Omental fat pad (tissue), 4 donors: ENCODE data around the gene NRG2. TPM values are rescaled to one million over a fixed set of nuclear protein-coding genes. Genes with fewer than 3 reads are reported as not detected.

Experiments used
- ATAC-seq: fragments of 150-250 bp; one replicate; pipeline ENCODE4 v1.9.1; 2016; ENCODE audit warnings: mild to moderate bottlenecking, moderate library complexity; ENCODE audit not compliant: low FRiP score
- DNase-seq: peaks from one replicate; pipeline ENCODE4 v3.0.0-alpha.2; 2019; ENCODE audit warnings: low spot score
- CTCF ChIP-seq, 3 donors: fragments of 450-650 bp; IDR thresholded peaks; one replicate each; pipeline ENCODE4 v1.5.1; 2016 to 2017; ENCODE audit warnings: antibody characterized with exemption in 3 of 3, mild to moderate bottlenecking in 3 of 3, moderate library complexity in 2 of 3
- total RNA-seq, 4 donors: library from RNA; depleted of rRNA; stranded (reverse); fragments of >200 nt; gene quantifications; one replicate each; pipeline ENCODE4 v1.1.0, GENCODE V29; 2016

Gene NRG2
- total RNA-seq, 4 donors from 2014 or later = 2.3 to 16.9 (median 5.9) TPM

DNA sequence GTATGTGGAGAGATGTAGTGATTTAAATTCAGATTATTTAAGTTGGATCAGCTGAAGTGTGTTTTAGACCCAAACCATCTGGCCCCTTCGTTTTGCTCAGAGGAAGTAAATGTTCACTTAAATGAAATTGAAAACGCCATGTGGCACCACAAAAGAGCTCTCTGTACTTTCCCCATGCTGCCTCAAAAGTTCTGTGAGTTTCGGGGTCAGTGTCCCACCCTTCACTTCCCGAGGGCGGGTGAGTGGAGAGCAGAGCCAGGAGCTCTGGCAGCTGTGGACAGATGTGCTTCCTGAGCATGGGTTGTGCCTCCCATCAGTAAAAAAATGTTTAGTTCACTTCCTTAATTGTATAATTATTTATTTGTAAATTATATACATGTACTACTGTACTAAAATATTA, 199.1 kb downstream of the NRG2 start:
- DNase-seq = no peak
- no peak for TF ChIP-seq CTCF (IDR thresholded peaks at IDR 0.05)
- no peak for ATAC-seq

- no peak for TF ChIP-seq CTCF (IDR thresholded peaks at IDR 0.05)
- ATAC-seq (no peak), DNase-seq (no peak)
These were observed 200.8 kb downstream of the NRG2 start for GRCh38 chr5:139842321-139842720.

- ATAC-seq = no peak
- DNase-seq = no peak
- TF ChIP-seq CTCF (IDR thresholded peaks at IDR 0.05) = no peak
These were observed 201.6 kb downstream of the NRG2 start for GRCh38 chr5:139841549-139841948.

GRCh38 chr5:139839918-139840317, 203.2 kb downstream of the NRG2 start:
- ATAC-seq (no peak), DNase-seq (no peak)
- no peak for TF ChIP-seq CTCF (IDR thresholded peaks at IDR 0.05)

DNA sequence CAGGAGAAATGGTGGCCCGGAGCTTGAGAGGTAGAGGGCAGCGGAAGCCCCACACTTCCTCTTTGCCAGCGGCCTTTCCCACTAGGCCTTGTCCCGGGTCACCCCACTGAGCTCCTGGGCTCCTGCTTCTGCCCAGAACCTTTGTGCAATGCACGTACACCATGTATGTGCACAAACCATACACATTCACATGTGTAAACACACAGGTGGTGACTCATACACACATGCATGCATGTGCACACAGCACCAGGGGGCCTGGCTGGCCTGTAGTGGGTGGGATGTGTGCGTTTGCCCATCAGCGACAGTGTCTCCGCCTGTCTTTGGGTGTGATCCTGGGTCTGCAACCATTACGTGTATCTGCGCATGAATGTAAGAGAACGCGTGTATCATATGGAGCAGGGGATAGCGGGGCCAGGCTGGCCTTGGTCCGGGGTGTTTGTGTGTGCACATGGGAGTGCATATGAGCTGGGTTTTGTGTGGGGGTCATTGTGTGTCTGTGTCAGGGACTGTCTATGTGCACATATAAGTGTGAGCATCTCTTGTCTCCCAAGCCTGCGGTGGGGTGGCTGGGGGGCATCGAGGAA, 203.8 kb downstream of the NRG2 start:
- ATAC-seq (no peak), DNase-seq (no peak)
- TF ChIP-seq CTCF (IDR thresholded peaks at IDR 0.05) = no peak

DNA sequence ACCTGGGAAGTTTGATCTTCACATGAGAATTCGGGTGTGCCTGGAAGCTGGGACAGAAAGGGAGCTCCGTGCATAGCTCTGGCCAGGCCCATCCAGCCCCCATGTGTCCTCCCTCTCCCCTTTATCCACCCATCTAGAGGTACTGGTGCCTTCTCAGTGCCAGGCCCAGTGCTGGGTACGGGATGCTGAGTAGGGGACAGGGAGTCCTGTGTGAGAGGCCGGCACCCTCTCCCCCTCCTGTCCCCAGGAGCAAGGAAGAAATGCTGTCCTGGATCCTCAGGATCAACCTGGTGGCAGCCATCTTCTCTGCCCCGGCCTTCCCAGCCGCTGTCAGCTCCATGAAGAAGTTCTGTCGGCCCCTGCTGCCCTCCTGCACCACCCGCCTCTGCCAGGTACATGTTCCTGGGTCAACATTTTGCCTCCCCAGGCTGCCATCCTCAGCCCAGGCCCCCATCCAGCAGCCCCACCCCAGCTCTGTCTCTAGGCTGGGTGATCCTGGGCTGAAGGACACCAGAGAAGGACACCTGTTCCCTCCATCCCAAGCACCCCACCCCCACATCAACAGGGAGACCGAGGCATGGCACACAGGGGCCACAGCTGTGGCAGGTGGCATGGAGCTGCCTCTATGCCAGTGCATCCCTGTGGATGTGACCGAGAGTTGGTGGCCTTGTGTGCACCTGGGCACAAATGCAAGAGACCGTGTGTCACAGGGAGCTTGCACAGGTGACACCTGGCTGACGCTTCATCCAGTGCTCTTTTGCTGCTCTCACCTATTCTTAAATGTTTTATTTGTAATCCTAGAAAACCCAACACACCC, 204.5 kb downstream of the NRG2 start:
- DNase-seq (no peak), ATAC-seq (no peak)

More for the DNA sequence above, 204.5 kb downstream of the NRG2 start:
- TF ChIP-seq CTCF (IDR thresholded peaks at IDR 0.05) = no peak
